SK-N-SH treated with all-trans-retinoic acid at 6 μM for 48 hours (cell line): ENCODE results near the gene NRDC.

Source experiments
- ATAC-seq: fragments of 200-7000 bp; cut with Tn5 transposase; 3 replicates; pipeline ENCODE4 v1.9.1; 2020; ENCODE audit warnings: mild to moderate bottlenecking, moderate library complexity
- ARNTL ChIP-seq: fragments of 450-650 bp; formaldehyde crosslinking; IDR thresholded peaks from 2 replicates; pipeline ENCODE4 v1.5.0; 2020; ENCODE audit warnings: low read depth, mild to moderate bottlenecking, moderate library complexity, borderline replicate concordance
- BACH2 ChIP-seq: fragments of 250-450 bp; sonication (Bioruptor Pico); IDR thresholded peaks from 2 replicates; pipeline ENCODE4 v1.9.0; 2021; ENCODE audit warnings: mild to moderate bottlenecking, borderline replicate concordance
- CSDC2 ChIP-seq: fragments of 250-450 bp; sonication (Bioruptor Pico); IDR thresholded peaks from 2 replicates; pipeline ENCODE4 v1.5.0; 2020; ENCODE audit warnings: mild to moderate bottlenecking, moderate library complexity
- ESRRG ChIP-seq: fragments of 250-450 bp; sonication (Bioruptor Pico); IDR thresholded peaks from 2 replicates; pipeline ENCODE4 v1.6.1; 2021; ENCODE audit warnings: mild to moderate bottlenecking
- GLIS3 ChIP-seq: fragments of 250-450 bp; sonication (Bioruptor Pico); IDR thresholded peaks from 2 replicates; pipeline ENCODE4 v1.5.0; 2020; ENCODE audit warnings: mild to moderate bottlenecking, moderate library complexity
- ISL1 ChIP-seq: fragments of 250-450 bp; sonication (Bioruptor Pico); IDR thresholded peaks from 2 replicates; pipeline ENCODE4 v2.1.2; 2022; ENCODE audit warnings: mild to moderate bottlenecking, moderate library complexity
- OSR1 ChIP-seq: fragments of 250-450 bp; sonication (Bioruptor Pico); IDR thresholded peaks from 2 replicates; pipeline ENCODE4 v1.8.0; 2022; ENCODE audit warnings: moderate library complexity, mild to moderate bottlenecking, inconsistent platforms
- PPARA ChIP-seq: fragments of 250-450 bp; sonication (Bioruptor Pico); IDR thresholded peaks from 2 replicates; pipeline ENCODE4 v1.5.0; 2020; ENCODE audit warnings: mild to moderate bottlenecking, borderline replicate concordance
- RARB ChIP-seq: fragments of 250-450 bp; sonication (Bioruptor Pico); IDR thresholded peaks from 2 replicates; pipeline ENCODE4 v1.8.0; 2021; ENCODE audit warnings: mild to moderate bottlenecking, moderate library complexity
- TCF4 ChIP-seq: fragments of 250-450 bp; sonication (Bioruptor Pico); IDR thresholded peaks from 2 replicates; pipeline ENCODE4 v1.8.0; 2021; ENCODE audit warnings: mild to moderate bottlenecking, moderate library complexity, borderline replicate concordance
- TOX ChIP-seq: fragments of 250-450 bp; sonication (Bioruptor Pico); IDR thresholded peaks from 2 replicates; pipeline ENCODE4 v1.8.0; 2021; ENCODE audit warnings: mild to moderate bottlenecking, moderate library complexity, borderline replicate concordance
- ZC3H10 ChIP-seq: fragments of 250-450 bp; sonication (Bioruptor Pico); IDR thresholded peaks from 2 replicates; pipeline ENCODE4 v1.5.1; 2021; ENCODE audit warnings: mild to moderate bottlenecking, moderate library complexity
- ZFP3 ChIP-seq: fragments of 250-450 bp; sonication (Bioruptor Pico); IDR thresholded peaks from 2 replicates; pipeline ENCODE4 v1.5.0; 2020; ENCODE audit warnings: mild to moderate bottlenecking, moderate library complexity
- ZFP30 ChIP-seq: fragments of 450-650 bp; formaldehyde crosslinking; IDR thresholded peaks from 2 replicates; pipeline ENCODE4 v1.5.0; 2022; ENCODE audit warnings: mild to moderate bottlenecking, moderate library complexity
- ZNF565 ChIP-seq: fragments of 450-650 bp; formaldehyde crosslinking; conservative IDR thresholded peaks from 2 replicates; pipeline ENCODE4 v1.5.0; 2020; ENCODE audit warnings: low read depth, mild to moderate bottlenecking, moderate library complexity
- ZNF70 ChIP-seq: fragments of 450-650 bp; formaldehyde crosslinking; IDR thresholded peaks from 2 replicates; pipeline ENCODE4 v1.5.0; 2020; ENCODE audit warnings: mild to moderate bottlenecking, moderate library complexity
- ZNF8 ChIP-seq: fragments of 450-650 bp; formaldehyde crosslinking; IDR thresholded peaks from 2 replicates; pipeline ENCODE4 v1.5.0; 2020; ENCODE audit warnings: mild to moderate bottlenecking, moderate library complexity
- TF ChIP-seq, protein P1 (sequence below): fragments of 250-450 bp; sonication (Bioruptor Pico); IDR thresholded peaks from 2 replicates; pipeline ENCODE4 v1.8.0; 2021; ENCODE audit warnings: low read depth, mild to moderate bottlenecking, moderate library complexity, borderline replicate concordance
- TF ChIP-seq, protein P2 (sequence below): fragments of 250-450 bp; sonication (Bioruptor Pico); IDR thresholded peaks from 2 replicates; pipeline ENCODE4 v1.5.1; 2020; ENCODE audit warnings: low read depth, mild to moderate bottlenecking, moderate library complexity
- TF ChIP-seq, protein P3 (sequence below): fragments of 250-450 bp; sonication (Bioruptor Pico); IDR thresholded peaks from 2 replicates; pipeline ENCODE4 v1.5.1; 2021; ENCODE audit warnings: mild to moderate bottlenecking, moderate library complexity
- TF ChIP-seq, protein P4 (sequence below): fragments of 250-450 bp; sonication (Bioruptor Pico); IDR thresholded peaks from 2 replicates; pipeline ENCODE4 v1.5.0; 2020; ENCODE audit warnings: mild to moderate bottlenecking, moderate library complexity
- TF ChIP-seq, protein P5 (sequence below): fragments of 250-450 bp; sonication (Bioruptor Pico); IDR thresholded peaks from 2 replicates; pipeline ENCODE4 v1.8.0; 2020; ENCODE audit warnings: mild to moderate bottlenecking, moderate library complexity, borderline replicate concordance

Gene NRDC

DNA sequence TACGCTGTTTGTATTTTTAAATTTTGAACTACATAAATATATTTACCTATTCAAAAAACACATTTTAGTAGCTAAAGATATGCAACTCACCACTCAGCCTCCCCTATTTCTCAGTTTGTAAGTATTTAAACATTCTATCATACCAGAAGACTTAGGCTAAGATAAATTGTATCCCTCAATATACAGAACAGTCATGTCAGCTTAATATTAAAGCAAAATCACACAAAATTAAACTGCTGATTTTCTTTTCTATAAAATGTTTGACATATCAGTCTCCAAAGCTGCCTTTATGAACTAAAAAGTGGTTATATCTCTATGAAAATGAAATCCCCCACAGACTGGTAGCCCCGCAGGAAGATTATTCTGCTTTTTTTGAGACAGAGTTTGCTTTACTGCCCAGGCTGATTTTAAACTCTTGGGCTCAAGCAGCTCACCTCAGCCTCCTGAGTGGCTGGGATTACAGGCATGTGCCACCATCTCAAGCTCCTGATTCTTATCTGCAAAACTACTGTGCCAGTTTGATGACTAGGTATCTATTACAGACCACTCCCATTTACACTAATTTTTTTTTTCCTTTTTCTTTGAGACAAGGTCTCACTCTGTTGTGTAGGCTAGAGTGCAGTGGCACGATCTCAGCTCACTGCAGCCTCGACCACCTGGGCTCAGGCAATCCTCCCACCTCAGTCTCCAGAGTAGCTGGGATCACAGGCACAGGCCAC lies 37.6 kb downstream of the NRDC start:
- no peak for TF ChIP-seq PPARA
- TF ChIP-seq TOX (CRISPR knock-in tag): no peak
- no peak for TF ChIP-seq ESRRG (CRISPR knock-in tag)
- no peak for TF ChIP-seq RARB (CRISPR knock-in tag)

DNA sequence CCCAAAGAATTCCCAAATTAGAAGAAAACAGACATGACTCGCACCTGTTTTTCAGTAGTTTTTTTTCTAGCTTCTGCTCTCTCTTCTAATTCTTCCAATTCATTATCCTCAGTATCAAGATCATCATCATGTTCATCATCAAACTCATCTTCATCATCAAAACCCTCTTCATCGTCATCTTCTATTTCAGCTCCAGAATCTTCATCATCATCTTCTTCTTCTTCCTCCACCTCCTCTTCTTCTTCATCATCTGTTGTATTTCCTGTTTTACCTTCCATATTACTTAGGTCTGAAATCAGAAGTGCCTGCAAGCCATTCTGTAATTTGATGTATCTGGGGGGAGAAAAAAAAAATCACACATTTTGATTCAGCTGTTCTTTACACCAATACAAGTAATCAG lies 38.3 kb downstream of the NRDC start:
- TF ChIP-seq ZFP3 (CRISPR knock-in tag) (no peak), OSR1 (CRISPR knock-in tag) (no peak), ARNTL (CRISPR knock-in tag) (no peak), GLIS3 (no peak), ISL1 (CRISPR knock-in tag) (no peak), ZNF565 (CRISPR knock-in tag) (no peak), BACH2 (CRISPR knock-in tag) (no peak), ESRRG (CRISPR knock-in tag) (no peak), ZNF8 (CRISPR knock-in tag) (no peak), RARB (CRISPR knock-in tag) (no peak), ZNF70 (CRISPR knock-in tag) (no peak), TOX (CRISPR knock-in tag) (no peak), ZFP30 (no peak)
- TF ChIP-seq, protein P1, sequence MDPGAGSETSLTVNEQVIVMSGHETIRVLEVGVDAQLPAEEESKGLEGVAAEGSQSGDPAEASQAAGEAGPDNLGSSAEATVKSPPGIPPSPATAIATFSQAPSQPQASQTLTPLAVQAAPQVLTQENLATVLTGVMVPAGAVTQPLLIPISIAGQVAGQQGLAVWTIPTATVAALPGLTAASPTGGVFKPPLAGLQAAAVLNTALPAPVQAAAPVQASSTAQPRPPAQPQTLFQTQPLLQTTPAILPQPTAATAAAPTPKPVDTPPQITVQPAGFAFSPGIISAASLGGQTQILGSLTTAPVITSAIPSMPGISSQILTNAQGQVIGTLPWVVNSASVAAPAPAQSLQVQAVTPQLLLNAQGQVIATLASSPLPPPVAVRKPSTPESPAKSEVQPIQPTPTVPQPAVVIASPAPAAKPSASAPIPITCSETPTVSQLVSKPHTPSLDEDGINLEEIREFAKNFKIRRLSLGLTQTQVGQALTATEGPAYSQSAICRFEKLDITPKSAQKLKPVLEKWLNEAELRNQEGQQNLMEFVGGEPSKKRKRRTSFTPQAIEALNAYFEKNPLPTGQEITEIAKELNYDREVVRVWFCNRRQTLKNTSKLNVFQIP (CRISPR knock-in tag): no peak
- TF ChIP-seq, protein P2, sequence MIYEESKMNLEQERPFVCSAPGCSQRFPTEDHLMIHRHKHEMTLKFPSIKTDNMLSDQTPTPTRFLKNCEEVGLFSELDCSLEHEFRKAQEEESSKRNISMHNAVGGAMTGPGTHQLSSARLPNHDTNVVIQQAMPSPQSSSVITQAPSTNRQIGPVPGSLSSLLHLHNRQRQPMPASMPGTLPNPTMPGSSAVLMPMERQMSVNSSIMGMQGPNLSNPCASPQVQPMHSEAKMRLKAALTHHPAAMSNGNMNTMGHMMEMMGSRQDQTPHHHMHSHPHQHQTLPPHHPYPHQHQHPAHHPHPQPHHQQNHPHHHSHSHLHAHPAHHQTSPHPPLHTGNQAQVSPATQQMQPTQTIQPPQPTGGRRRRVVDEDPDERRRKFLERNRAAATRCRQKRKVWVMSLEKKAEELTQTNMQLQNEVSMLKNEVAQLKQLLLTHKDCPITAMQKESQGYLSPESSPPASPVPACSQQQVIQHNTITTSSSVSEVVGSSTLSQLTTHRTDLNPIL: no peak
- TF ChIP-seq, protein P3, sequence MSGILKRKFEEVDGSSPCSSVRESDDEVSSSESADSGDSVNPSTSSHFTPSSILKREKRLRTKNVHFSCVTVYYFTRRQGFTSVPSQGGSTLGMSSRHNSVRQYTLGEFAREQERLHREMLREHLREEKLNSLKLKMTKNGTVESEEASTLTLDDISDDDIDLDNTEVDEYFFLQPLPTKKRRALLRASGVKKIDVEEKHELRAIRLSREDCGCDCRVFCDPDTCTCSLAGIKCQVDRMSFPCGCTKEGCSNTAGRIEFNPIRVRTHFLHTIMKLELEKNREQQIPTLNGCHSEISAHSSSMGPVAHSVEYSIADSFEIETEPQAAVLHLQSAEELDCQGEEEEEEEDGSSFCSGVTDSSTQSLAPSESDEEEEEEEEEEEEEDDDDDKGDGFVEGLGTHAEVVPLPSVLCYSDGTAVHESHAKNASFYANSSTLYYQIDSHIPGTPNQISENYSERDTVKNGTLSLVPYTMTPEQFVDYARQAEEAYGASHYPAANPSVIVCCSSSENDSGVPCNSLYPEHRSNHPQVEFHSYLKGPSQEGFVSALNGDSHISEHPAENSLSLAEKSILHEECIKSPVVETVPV (CRISPR knock-in tag): no peak
- TF ChIP-seq, protein P4, sequence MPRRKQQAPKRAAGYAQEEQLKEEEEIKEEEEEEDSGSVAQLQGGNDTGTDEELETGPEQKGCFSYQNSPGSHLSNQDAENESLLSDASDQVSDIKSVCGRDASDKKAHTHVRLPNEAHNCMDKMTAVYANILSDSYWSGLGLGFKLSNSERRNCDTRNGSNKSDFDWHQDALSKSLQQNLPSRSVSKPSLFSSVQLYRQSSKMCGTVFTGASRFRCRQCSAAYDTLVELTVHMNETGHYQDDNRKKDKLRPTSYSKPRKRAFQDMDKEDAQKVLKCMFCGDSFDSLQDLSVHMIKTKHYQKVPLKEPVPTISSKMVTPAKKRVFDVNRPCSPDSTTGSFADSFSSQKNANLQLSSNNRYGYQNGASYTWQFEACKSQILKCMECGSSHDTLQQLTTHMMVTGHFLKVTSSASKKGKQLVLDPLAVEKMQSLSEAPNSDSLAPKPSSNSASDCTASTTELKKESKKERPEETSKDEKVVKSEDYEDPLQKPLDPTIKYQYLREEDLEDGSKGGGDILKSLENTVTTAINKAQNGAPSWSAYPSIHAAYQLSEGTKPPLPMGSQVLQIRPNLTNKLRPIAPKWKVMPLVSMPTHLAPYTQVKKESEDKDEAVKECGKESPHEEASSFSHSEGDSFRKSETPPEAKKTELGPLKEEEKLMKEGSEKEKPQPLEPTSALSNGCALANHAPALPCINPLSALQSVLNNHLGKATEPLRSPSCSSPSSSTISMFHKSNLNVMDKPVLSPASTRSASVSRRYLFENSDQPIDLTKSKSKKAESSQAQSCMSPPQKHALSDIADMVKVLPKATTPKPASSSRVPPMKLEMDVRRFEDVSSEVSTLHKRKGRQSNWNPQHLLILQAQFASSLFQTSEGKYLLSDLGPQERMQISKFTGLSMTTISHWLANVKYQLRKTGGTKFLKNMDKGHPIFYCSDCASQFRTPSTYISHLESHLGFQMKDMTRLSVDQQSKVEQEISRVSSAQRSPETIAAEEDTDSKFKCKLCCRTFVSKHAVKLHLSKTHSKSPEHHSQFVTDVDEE (CRISPR knock-in tag): no peak
- ATAC-seq: no peak

More for the DNA sequence above, 37.6 kb downstream of the NRDC start:
- ATAC-seq: no peak

DNA sequence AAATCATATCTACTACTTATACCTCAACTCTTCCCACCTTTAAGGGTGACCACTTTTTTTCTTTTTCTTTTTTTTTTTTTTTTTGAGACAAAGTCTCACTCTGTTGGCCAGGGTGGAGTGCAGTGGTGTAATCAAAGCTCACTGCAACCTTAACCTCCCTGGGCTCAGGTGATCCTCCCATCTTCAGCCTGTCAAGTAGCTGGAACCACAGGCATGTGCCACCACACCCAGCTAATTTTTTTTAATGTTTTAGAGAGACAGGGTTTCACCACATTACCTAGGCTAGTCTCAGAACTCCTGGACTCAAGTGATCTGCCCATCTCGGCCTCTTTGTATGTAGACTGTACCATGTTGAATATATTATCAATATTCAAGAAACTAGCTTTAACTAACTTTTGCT lies 39.4 kb downstream of the NRDC start:
- ATAC-seq: no peak
- TF ChIP-seq CSDC2 (CRISPR knock-in tag): no peak
- TF ChIP-seq, protein P2: no peak
- TF ChIP-seq, protein P4 (CRISPR knock-in tag): no peak
- no peak for TF ChIP-seq ZNF565 (CRISPR knock-in tag)
- no peak for TF ChIP-seq ZC3H10 (CRISPR knock-in tag)
- no peak for TF ChIP-seq ARNTL (CRISPR knock-in tag)
- TF ChIP-seq TCF4 (CRISPR knock-in tag): no peak
- no peak for TF ChIP-seq PPARA
- TF ChIP-seq, protein P5, sequence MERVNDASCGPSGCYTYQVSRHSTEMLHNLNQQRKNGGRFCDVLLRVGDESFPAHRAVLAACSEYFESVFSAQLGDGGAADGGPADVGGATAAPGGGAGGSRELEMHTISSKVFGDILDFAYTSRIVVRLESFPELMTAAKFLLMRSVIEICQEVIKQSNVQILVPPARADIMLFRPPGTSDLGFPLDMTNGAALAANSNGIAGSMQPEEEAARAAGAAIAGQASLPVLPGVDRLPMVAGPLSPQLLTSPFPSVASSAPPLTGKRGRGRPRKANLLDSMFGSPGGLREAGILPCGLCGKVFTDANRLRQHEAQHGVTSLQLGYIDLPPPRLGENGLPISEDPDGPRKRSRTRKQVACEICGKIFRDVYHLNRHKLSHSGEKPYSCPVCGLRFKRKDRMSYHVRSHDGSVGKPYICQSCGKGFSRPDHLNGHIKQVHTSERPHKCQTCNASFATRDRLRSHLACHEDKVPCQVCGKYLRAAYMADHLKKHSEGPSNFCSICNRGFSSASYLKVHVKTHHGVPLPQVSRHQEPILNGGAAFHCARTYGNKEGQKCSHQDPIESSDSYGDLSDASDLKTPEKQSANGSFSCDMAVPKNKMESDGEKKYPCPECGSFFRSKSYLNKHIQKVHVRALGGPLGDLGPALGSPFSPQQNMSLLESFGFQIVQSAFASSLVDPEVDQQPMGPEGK (CRISPR knock-in tag): no peak
- no peak for TF ChIP-seq ESRRG (CRISPR knock-in tag)
- TF ChIP-seq, protein P3 (CRISPR knock-in tag): no peak
- no peak for TF ChIP-seq OSR1 (CRISPR knock-in tag)
- TF ChIP-seq ISL1 (CRISPR knock-in tag): no peak
